CD14-positive monocyte (primary cell): ENCODE results near the gene KCNMA1. TPM values are rescaled to one million over a fixed set of nuclear protein-coding genes. Genes with fewer than 3 reads are reported as not detected.

Source experiments
- DNase-seq, 3 donors: peaks; one replicate each; pipeline ENCODE4 v3.0.0-alpha.2; 2011 to 2022
- H2AFZ ChIP-seq: 2 replicates; pipeline ENCODE4 v1.6.0; 2012; ENCODE audit warnings: mild to moderate bottlenecking, low read depth, low read length, inconsistent platforms; ENCODE audit not compliant: insufficient read depth, poor library complexity, severe bottlenecking
- H3K27ac ChIP-seq, 2 donors: 1 replicate in 1 of 2; 2 replicates in 1 of 2; pipeline ENCODE4 v1.5.1; 2012 to 2013; ENCODE audit warnings: low read length in 2 of 2, control low read depth in 1 of 2, inconsistent platforms in 1 of 2, low read depth in 1 of 2, mild to moderate bottlenecking in 1 of 2
- H3K27me3 ChIP-seq, 2 donors: one replicate each; pipeline versions ENCODE4 v1.6.0 to v1.6.1; 2011 to 2013; ENCODE audit warnings: low read length in 2 of 2; ENCODE audit not compliant: control insufficient read depth in 2 of 2, insufficient read depth in 2 of 2
- H3K36me3 ChIP-seq, 2 donors: replicated peaks in 1 of 2; 1 replicate in 1 of 2; 2 replicates in 1 of 2; pipeline versions ENCODE4 v1.5.1 to v1.6.1; 2012 to 2013; ENCODE audit warnings: low read length in 2 of 2, control low read depth in 1 of 2, inconsistent platforms in 1 of 2, mild to moderate bottlenecking in 1 of 2; ENCODE audit not compliant: insufficient read depth in 2 of 2, control insufficient read depth in 1 of 2
- H3K4me1 ChIP-seq, 2 donors: 1 replicate in 1 of 2; 2 replicates in 1 of 2; pipeline versions ENCODE4 v1.5.1 to v1.6.1; 2012 to 2013; ENCODE audit warnings: low read length in 2 of 2, control low read depth in 1 of 2, inconsistent platforms in 1 of 2, mild to moderate bottlenecking in 1 of 2, moderate library complexity in 1 of 2; ENCODE audit not compliant: insufficient read depth in 2 of 2, control insufficient read depth in 1 of 2
- H3K4me2 ChIP-seq: replicated peaks from 2 replicates; pipeline ENCODE3; 2012; ENCODE audit warnings: low read length, moderate library complexity, mild to moderate bottlenecking; ENCODE audit not compliant: poor library complexity, severe bottlenecking; ENCODE audit errors: extremely low read depth
- H3K4me3 ChIP-seq, 3 experiments: fragments of 200-600 bp in 1 of 3; sonication (generic) in 1 of 3; replicated peaks in 1 of 3; 1 replicate in 2 of 3; 2 replicates in 1 of 3; pipeline ENCODE4 v1.5.1; 2011 to 2013; ENCODE audit warnings: low read length in 3 of 3, mild to moderate bottlenecking in 3 of 3, control low read depth in 2 of 3, low read depth in 2 of 3, inconsistent platforms in 1 of 3, moderate library complexity in 1 of 3
- H3K79me2 ChIP-seq: 2 replicates; pipeline ENCODE4 v1.6.0; 2012; ENCODE audit warnings: mild to moderate bottlenecking, control low read depth, inconsistent platforms, low read length, moderate library complexity; ENCODE audit not compliant: insufficient read depth
- H3K9ac ChIP-seq: 2 replicates; pipeline ENCODE4 v1.6.0; 2017; ENCODE audit warnings: low read length, mild to moderate bottlenecking; ENCODE audit not compliant: insufficient read depth, poor library complexity, severe bottlenecking
- H3K9me3 ChIP-seq, 2 donors: replicated peaks in 1 of 2; 1 replicate in 1 of 2; 2 replicates in 1 of 2; pipeline versions ENCODE4 v1.5.1 to v1.6.1; 2012 to 2013; ENCODE audit warnings: low read length in 2 of 2, control low read depth in 1 of 2; ENCODE audit not compliant: control insufficient read depth in 1 of 2, insufficient read depth in 1 of 2
- H4K20me1 ChIP-seq: 2 replicates; pipeline ENCODE4 v1.6.0; 2012; ENCODE audit warnings: mild to moderate bottlenecking, low read length, control low read depth, moderate library complexity; ENCODE audit not compliant: insufficient read depth
- H3K27ac Mint-ChIP-seq, 7 donors: one replicate each; pipeline ENCODE4 v1.8.0; 2020; ENCODE audit warnings: mild to moderate bottlenecking in 7 of 7, mixed read lengths in 7 of 7, moderate library complexity in 6 of 7, inconsistent platforms in 2 of 7
- H3K27me3 Mint-ChIP-seq, 3 donors: one replicate each; pipeline ENCODE4 v1.8.0; 2021 to 2022; ENCODE audit warnings: low read depth in 3 of 3, mild to moderate bottlenecking in 3 of 3, mixed read lengths in 3 of 3, moderate library complexity in 3 of 3, inconsistent platforms in 1 of 3
- H3K36me3 Mint-ChIP-seq, 2 donors: one replicate each; pipeline ENCODE4 v1.8.0; 2020; ENCODE audit warnings: mixed read lengths in 2 of 2, inconsistent platforms in 1 of 2, mild to moderate bottlenecking in 1 of 2
- H3K4me1 Mint-ChIP-seq: one replicate; pipeline ENCODE4 v1.8.0; 2020; ENCODE audit warnings: mild to moderate bottlenecking, mixed read lengths
- H3K4me3 Mint-ChIP-seq, 2 donors: one replicate each; pipeline ENCODE4 v1.8.0; 2020; ENCODE audit warnings: mild to moderate bottlenecking in 2 of 2, mixed read lengths in 2 of 2, moderate library complexity in 1 of 2
- H3K9me3 Mint-ChIP-seq, 7 donors: one replicate each; pipeline ENCODE4 v1.8.0; 2020 to 2022; ENCODE audit warnings: mixed read lengths in 7 of 7, mild to moderate bottlenecking in 6 of 7, moderate library complexity in 6 of 7, inconsistent platforms in 2 of 7
- WGBS: methylation state at CpG from one replicate; pipeline ENCODE4 v1.1.5; 2013; ENCODE audit warnings: missing lambda C conversion rate; ENCODE audit not compliant: insufficient coverage; 5-methylcytosine and 5-hydroxymethylcytosine counted together
- intact Hi-C, 2 donors: fragments of 100-400 bp; cut with micrococcal nuclease; formaldehyde crosslinking; loops; one replicate each; pipeline versions ENCODE4 v1.15.0 to v1.15.1; 2023
- polyA plus RNA-seq, 3 donors: library from polyadenylated mRNA; depleted of rRNA in 1 of 3; unstranded in 2 of 3; stranded (reverse) in 1 of 3; fragments of 300-500 nt in 2 of 3; fragments of >200 nt in 1 of 3; fragmentation: Illumina TruSeq in 2 of 3; gene quantifications; 1 replicate in 2 of 3; 2 replicates in 1 of 3; pipeline ENCODE4 v1.2.3, GENCODE V29; 2012 to 2021
- TF ChIP-seq, protein P1 (sequence below): fragments of 200-600 bp; IDR thresholded peaks from one replicate; pipeline ENCODE4 v1.8.0; 2022; ENCODE audit warnings: antibody characterized with exemption, mild to moderate bottlenecking

KCNMA1 gene
- polyA plus RNA-seq, 3 donors: 0.11 to 1.0 TPM; not detected in 1

DNA sequence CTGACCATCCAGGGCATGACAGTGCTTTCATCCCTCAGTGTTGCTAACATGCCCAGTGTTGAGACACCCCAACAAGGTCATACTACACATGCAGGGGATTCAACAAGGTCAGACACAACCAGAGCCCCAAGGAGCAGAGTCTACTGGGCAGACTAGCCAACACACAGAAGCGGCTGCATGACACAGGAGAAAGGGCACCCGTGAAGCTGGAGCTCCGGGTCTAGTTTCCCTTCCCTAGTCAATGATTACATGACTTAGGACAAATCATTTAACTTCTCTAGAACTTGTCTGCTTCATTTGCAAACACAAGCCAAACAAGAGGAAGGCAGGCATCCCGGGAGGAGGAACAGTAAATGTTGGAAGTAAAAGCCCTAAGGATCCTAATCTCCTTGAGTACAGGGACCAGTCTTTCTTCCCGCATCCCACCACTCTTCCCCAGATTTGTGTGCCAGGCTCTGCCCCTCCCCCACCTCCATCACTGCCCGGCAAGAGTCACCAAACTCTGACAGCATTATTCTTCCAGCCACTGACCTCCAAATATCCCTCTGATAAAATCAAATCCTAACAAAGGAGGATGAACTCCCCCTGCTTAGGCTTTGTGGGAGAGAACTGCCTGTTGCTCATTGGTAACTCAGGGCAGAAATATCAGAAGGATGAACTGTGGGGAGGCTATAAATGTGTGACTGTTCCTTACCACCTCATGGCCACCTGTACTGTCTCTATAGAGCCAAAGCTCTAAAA is 104.3 kb downstream of the KCNMA1 start:
- no peak overlapping the region for H3K4me2 ChIP-seq
- Mint-ChIP-seq H3K27me3 (peaks cover 6 to 10% (median 7%) of the 10 kb centered on the region in 3 donors), H3K4me3 (peak overlapping the region in 1 of 2 donors; percentile 26), H3K4me1 (peaks cover 18% of the 10 kb centered on the region), H3K9me3 (peaks cover 0 to 4% (median 0%) of the 10 kb centered on the region in 7 donors), H3K36me3 (no peaks in the 10 kb centered on the region), H3K27ac (no peak overlapping the region)
- H3K27me3 ChIP-seq: peaks cover 0 to 5% of the 10 kb centered on the region in 2 donors
- no peak for DNase-seq
- no peak overlapping the region for H3K4me3 ChIP-seq
- no peaks in the 10 kb centered on the region for H3K9me3 ChIP-seq
- no peak overlapping the region for H3K9ac ChIP-seq
- H4K20me1 ChIP-seq: no peaks in the 10 kb centered on the region
- H2AFZ ChIP-seq: no peak overlapping the region
- intact Hi-C loops: no loop called here
- no peak overlapping the region for H3K27ac ChIP-seq
- no peaks in the 10 kb centered on the region for H3K36me3 ChIP-seq
- H3K79me2 ChIP-seq: no peaks in the 10 kb centered on the region
- 100% methylated on average over 1 of the region's 6 CpGs for WGBS
- peaks cover 0 to 17% of the 10 kb centered on the region in 2 donors for H3K4me1 ChIP-seq
- TF ChIP-seq, protein P1, sequence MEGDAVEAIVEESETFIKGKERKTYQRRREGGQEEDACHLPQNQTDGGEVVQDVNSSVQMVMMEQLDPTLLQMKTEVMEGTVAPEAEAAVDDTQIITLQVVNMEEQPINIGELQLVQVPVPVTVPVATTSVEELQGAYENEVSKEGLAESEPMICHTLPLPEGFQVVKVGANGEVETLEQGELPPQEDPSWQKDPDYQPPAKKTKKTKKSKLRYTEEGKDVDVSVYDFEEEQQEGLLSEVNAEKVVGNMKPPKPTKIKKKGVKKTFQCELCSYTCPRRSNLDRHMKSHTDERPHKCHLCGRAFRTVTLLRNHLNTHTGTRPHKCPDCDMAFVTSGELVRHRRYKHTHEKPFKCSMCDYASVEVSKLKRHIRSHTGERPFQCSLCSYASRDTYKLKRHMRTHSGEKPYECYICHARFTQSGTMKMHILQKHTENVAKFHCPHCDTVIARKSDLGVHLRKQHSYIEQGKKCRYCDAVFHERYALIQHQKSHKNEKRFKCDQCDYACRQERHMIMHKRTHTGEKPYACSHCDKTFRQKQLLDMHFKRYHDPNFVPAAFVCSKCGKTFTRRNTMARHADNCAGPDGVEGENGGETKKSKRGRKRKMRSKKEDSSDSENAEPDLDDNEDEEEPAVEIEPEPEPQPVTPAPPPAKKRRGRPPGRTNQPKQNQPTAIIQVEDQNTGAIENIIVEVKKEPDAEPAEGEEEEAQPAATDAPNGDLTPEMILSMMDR: no peak

DNA sequence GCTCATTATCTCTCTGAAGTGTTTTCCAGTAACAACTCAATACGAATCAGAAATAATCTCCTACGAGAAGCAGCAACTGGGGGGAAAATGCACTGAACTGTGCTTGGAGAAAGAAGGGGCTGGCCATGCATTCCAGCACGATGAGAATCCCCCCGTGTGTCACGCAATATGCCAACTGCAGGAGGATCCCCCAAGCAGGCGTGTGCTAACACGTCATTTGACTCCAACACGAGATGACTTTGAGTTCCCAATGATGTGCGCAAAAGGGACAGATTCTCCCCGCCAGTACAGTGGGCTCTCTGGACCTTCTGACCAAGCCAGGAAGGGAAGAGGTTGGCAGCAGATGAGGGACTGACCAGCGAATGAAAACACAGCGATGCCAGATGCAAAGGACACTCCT is 105.5 kb downstream of the KCNMA1 start:
- H3K4me3 Mint-ChIP-seq: no peak overlapping the region
- WGBS: 95% methylated on average over 9 of the region's 12 CpGs

More for the DNA sequence above, 105.5 kb downstream of the KCNMA1 start:
- Mint-ChIP-seq H3K27ac (peak overlapping the region in 1 of 7 donors; percentile 63), H3K4me1 (peaks cover 18% of the 10 kb centered on the region), H3K27me3 (peaks cover 6 to 10% (median 7%) of the 10 kb centered on the region in 3 donors), H3K36me3 (no peaks in the 10 kb centered on the region), H3K9me3 (peaks cover 0 to 4% (median 0%) of the 10 kb centered on the region in 7 donors)
- Histone ChIP-seq H3K4me1 (peaks cover 0 to 17% of the 10 kb centered on the region in 2 donors), H3K27ac (no peak overlapping the region), H3K4me2 (no peak overlapping the region), H3K9ac (no peak overlapping the region), H3K27me3 (peaks cover 0 to 5% of the 10 kb centered on the region in 2 donors), H3K79me2 (no peaks in the 10 kb centered on the region), H3K36me3 (no peaks in the 10 kb centered on the region), H3K4me3 (no peak overlapping the region), H4K20me1 (no peaks in the 10 kb centered on the region), H2AFZ (no peak overlapping the region), H3K9me3 (no peaks in the 10 kb centered on the region)
- DNase-seq: no peak
- TF ChIP-seq, protein P1: no peak
- intact Hi-C loops: no loop called here
